Hepatocyte (in vitro differentiated cells): ENCODE results near the gene CROCC2. TPM values are rescaled to one million over a fixed set of nuclear protein-coding genes. Genes with fewer than 3 reads are reported as not detected.

Experiments
- DNase-seq: peaks from one replicate; pipeline ENCODE4 v3.0.0-alpha.2; 2016; ENCODE audit warnings: low spot score
- H2AFZ ChIP-seq: fragments of 200-600 bp; sonication (generic); 2 replicates; pipeline ENCODE4 v1.6.0; 2016; ENCODE audit warnings: antibody characterized with exemption, mild to moderate bottlenecking
- H3K27ac ChIP-seq: fragments of 200-600 bp; sonication (generic); 2 replicates; pipeline ENCODE4 v1.5.1; 2016; ENCODE audit warnings: mild to moderate bottlenecking
- H3K27me3 ChIP-seq: fragments of 200-600 bp; sonication (generic); 2 replicates; pipeline ENCODE4 v1.6.1; 2016
- H3K36me3 ChIP-seq: fragments of 200-600 bp; sonication (generic); replicated peaks from 2 replicates; pipeline ENCODE4 v1.5.1; 2016; ENCODE audit warnings: low read depth; ENCODE audit not compliant: insufficient read depth
- H3K4me1 ChIP-seq: fragments of 200-600 bp; sonication (generic); 2 replicates; pipeline ENCODE4 v1.5.1; 2016; ENCODE audit warnings: mild to moderate bottlenecking, moderate library complexity; ENCODE audit not compliant: insufficient read depth
- H3K4me2 ChIP-seq: fragments of 200-600 bp; sonication (generic); 2 replicates; pipeline ENCODE4 v1.6.0; 2016
- H3K4me3 ChIP-seq: fragments of 200-600 bp; sonication (generic); 2 replicates; pipeline ENCODE4 v1.5.1; 2016; ENCODE audit warnings: mild to moderate bottlenecking
- H3K79me2 ChIP-seq: fragments of 200-600 bp; sonication (generic); 2 replicates; pipeline ENCODE4 v1.6.0; 2017; ENCODE audit warnings: mild to moderate bottlenecking
- H3K9me2 ChIP-seq: fragments of 200-600 bp; sonication (generic); replicated peaks from 2 replicates; pipeline ENCODE4 v1.6.0; 2017; ENCODE audit warnings: mild to moderate bottlenecking; ENCODE audit not compliant: insufficient read depth
- H3K9me3 ChIP-seq: fragments of 200-600 bp; sonication (generic); 2 replicates; pipeline ENCODE4 v1.5.1; 2016; ENCODE audit warnings: low read depth, mild to moderate bottlenecking
- H4K20me1 ChIP-seq: fragments of 200-600 bp; sonication (generic); 2 replicates; pipeline ENCODE4 v1.6.0; 2016; ENCODE audit warnings: mild to moderate bottlenecking; ENCODE audit not compliant: insufficient read depth, poor library complexity, severe bottlenecking
- CTCF ChIP-seq: fragments of 200-600 bp; sonication (generic); IDR thresholded peaks from 2 replicates; pipeline ENCODE4 v1.5.1; 2016; ENCODE audit warnings: antibody characterized with exemption, mild to moderate bottlenecking; ENCODE audit not compliant: poor library complexity
- EZH2 ChIP-seq: fragments of 200-600 bp; sonication (generic); IDR thresholded peaks from 2 replicates; pipeline ENCODE4 v1.6.1; 2016; ENCODE audit warnings: antibody characterized with exemption, mild to moderate bottlenecking, borderline replicate concordance
- EZH2phosphoT487 ChIP-seq: fragments of 200-600 bp; sonication (generic); IDR thresholded peaks from one replicate; pipeline ENCODE4 v1.6.1; 2018; ENCODE audit warnings: antibody characterized with exemption, mild to moderate bottlenecking, low read depth, moderate library complexity; ENCODE audit not compliant: unreplicated experiment, severe bottlenecking
- WGBS: methylation state at CpG from one replicate; pipeline ENCODE4 v1.1.6; 2016; ENCODE audit warnings: low lambda C conversion rate; ENCODE audit errors: missing lambda C conversion rate; 5-methylcytosine and 5-hydroxymethylcytosine counted together
- polyA plus RNA-seq: library from polyadenylated mRNA; unstranded; fragments of >200 nt; fragmentation: Nextera tagmentation; extraction: Ambion mirVana; gene quantifications from 2 replicates; pipeline ENCODE4 v1.2.1, GENCODE V29; 2016
- total RNA-seq: library from RNA; depleted of rRNA; stranded (reverse); fragments of >200 nt; gene quantifications from 2 replicates; pipeline ENCODE4 v1.2.3, GENCODE V29; 2014

Gene CROCC2
- total and polyA plus RNA-seq, 2 experiments from 2014 or later: 0.04 to 0.10 TPM

GRCh38 chr2:240858871-240859270 lies 47.3 kb upstream of the CROCC2 start:
- no peaks in the 10 kb centered on the region for H3K9me2 ChIP-seq
- H3K4me3 ChIP-seq: no peak overlapping the region
- H3K27me3 ChIP-seq: no peaks in the 10 kb centered on the region
- H3K27ac ChIP-seq: no peak overlapping the region
- DNase-seq: no peak
- H2AFZ ChIP-seq: no peak overlapping the region
- H3K36me3 ChIP-seq: no peaks in the 10 kb centered on the region
- H3K4me2 ChIP-seq: no peak overlapping the region
- H3K9me3 ChIP-seq: no peaks in the 10 kb centered on the region
- H3K79me2 ChIP-seq: no peaks in the 10 kb centered on the region
- 95% methylated on average over 10 of the region's 10 CpGs for WGBS
- no peaks in the 10 kb centered on the region for H4K20me1 ChIP-seq
- no peak for TF ChIP-seq EZH2phosphoT487
- no peak for TF ChIP-seq CTCF
- no peak for TF ChIP-seq EZH2
- H3K4me1 ChIP-seq: peaks cover 4% of the 10 kb centered on the region

- Histone ChIP-seq H3K27ac (no peak overlapping the region), H3K4me2 (no peak overlapping the region), H4K20me1 (no peaks in the 10 kb centered on the region), H3K9me3 (no peaks in the 10 kb centered on the region), H3K4me3 (no peak overlapping the region), H3K27me3 (no peaks in the 10 kb centered on the region), H2AFZ (no peak overlapping the region), H3K9me2 (no peaks in the 10 kb centered on the region), H3K36me3 (no peaks in the 10 kb centered on the region), H3K4me1 (peaks cover 4% of the 10 kb centered on the region), H3K79me2 (no peaks in the 10 kb centered on the region)
- WGBS: 81% methylated on average over 2 of the region's 2 CpGs
- no peak for DNase-seq
- TF ChIP-seq EZH2phosphoT487: no peak
- no peak for TF ChIP-seq CTCF
- TF ChIP-seq EZH2: no peak
Observed at GRCh38 chr2:240861547-240861946, 44.6 kb upstream of the CROCC2 start.

GRCh38 chr2:240864475-240864874 lies 41.7 kb upstream of the CROCC2 start:
- H3K4me2 ChIP-seq: no peak overlapping the region
- no peak for DNase-seq
- H3K79me2 ChIP-seq: no peaks in the 10 kb centered on the region
- no peaks in the 10 kb centered on the region for H3K9me2 ChIP-seq
- H2AFZ ChIP-seq: no peak overlapping the region
- H3K4me1 ChIP-seq: peaks cover 5% of the 10 kb centered on the region
- H4K20me1 ChIP-seq: no peaks in the 10 kb centered on the region
- H3K9me3 ChIP-seq: no peaks in the 10 kb centered on the region
- no peaks in the 10 kb centered on the region for H3K36me3 ChIP-seq
- TF ChIP-seq EZH2phosphoT487 (no peak), CTCF (no peak), EZH2 (no peak)
- H3K27me3 ChIP-seq: no peaks in the 10 kb centered on the region
- H3K27ac ChIP-seq: no peak overlapping the region
- H3K4me3 ChIP-seq: no peak overlapping the region
- WGBS: 80% methylated on average over 3 of the region's 3 CpGs

GRCh38 chr2:240865391-240865790 lies 40.7 kb upstream of the CROCC2 start:
- no peak for TF ChIP-seq CTCF
- no peak for TF ChIP-seq EZH2phosphoT487
- no peak for DNase-seq
- H2AFZ ChIP-seq: no peak overlapping the region
- 86% methylated on average over 5 of the region's 5 CpGs for WGBS
- H3K27me3 ChIP-seq: no peaks in the 10 kb centered on the region
- H3K79me2 ChIP-seq: no peaks in the 10 kb centered on the region
- H3K27ac ChIP-seq: no peak overlapping the region
- H4K20me1 ChIP-seq: no peaks in the 10 kb centered on the region
- H3K9me3 ChIP-seq: no peaks in the 10 kb centered on the region
- H3K4me3 ChIP-seq: no peak overlapping the region
- H3K36me3 ChIP-seq: no peaks in the 10 kb centered on the region
- peaks cover 5% of the 10 kb centered on the region for H3K4me1 ChIP-seq
- no peaks in the 10 kb centered on the region for H3K9me2 ChIP-seq
- no peak overlapping the region for H3K4me2 ChIP-seq
